ENCODE results near the gene FBF1.

- TF ChIP-seq, protein P1, sequence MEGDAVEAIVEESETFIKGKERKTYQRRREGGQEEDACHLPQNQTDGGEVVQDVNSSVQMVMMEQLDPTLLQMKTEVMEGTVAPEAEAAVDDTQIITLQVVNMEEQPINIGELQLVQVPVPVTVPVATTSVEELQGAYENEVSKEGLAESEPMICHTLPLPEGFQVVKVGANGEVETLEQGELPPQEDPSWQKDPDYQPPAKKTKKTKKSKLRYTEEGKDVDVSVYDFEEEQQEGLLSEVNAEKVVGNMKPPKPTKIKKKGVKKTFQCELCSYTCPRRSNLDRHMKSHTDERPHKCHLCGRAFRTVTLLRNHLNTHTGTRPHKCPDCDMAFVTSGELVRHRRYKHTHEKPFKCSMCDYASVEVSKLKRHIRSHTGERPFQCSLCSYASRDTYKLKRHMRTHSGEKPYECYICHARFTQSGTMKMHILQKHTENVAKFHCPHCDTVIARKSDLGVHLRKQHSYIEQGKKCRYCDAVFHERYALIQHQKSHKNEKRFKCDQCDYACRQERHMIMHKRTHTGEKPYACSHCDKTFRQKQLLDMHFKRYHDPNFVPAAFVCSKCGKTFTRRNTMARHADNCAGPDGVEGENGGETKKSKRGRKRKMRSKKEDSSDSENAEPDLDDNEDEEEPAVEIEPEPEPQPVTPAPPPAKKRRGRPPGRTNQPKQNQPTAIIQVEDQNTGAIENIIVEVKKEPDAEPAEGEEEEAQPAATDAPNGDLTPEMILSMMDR (IDR thresholded peaks at IDR 0.05; ENCODE audit: insufficient read depth, low read depth, low read length), result no peak
- TF ChIP-seq EZH2 (IDR thresholded peaks at IDR 0.05; ENCODE audit: insufficient read depth, low read length), result no peak
Observed at GRCh38 chr17:75983501-75984181, 42.8 kb upstream of the FBF1 start.

Measured in astrocyte (in vitro differentiated cells and primary cell).